Naive thymus-derived CD4-positive, alpha-beta T cell (primary cell): Measurements from ENCODE around the gene IL1RL2. TPM values are rescaled to one million over a fixed set of nuclear protein-coding genes. Genes with fewer than 3 reads are reported as not detected.

Experiments
- ATAC-seq: fragments of 150-1000 bp; cut with Tn5 transposase; 2 replicates; pipeline ENCODE4 v1.10.0; 2021; ENCODE audit warnings: mild to moderate bottlenecking, moderate library complexity
- CTCF ChIA-PET: fragments of 350-600 bp; sonication (Branson Sonifier 250); formaldehyde crosslinking; loops from one replicate; lab custom pipeline; 2021; ENCODE audit warnings: antibody characterized with exemption; lab: Charles Lee
- POLR2A ChIA-PET: fragments of 350-600 bp; sonication (Branson Sonifier 250); formaldehyde crosslinking; loops from one replicate; lab custom pipeline; 2021; ENCODE audit warnings: antibody characterized with exemption, inconsistent platforms; lab: Charles Lee
- DNase-seq, 9 donors: peaks; one replicate each; pipeline versions ENCODE4 v3.0.0 to v3.0.0-alpha.2; 2020 to 2022; ENCODE audit warnings: mixed read lengths in 1 of 9
- H3K27ac ChIP-seq: one replicate; pipeline ENCODE4 v1.7.0; 2013; ENCODE audit warnings: mild to moderate bottlenecking, low read depth, low read length, moderate library complexity
- H3K27me3 ChIP-seq, 2 donors: one replicate each; pipeline ENCODE4 v1.7.0; 2013; ENCODE audit warnings: low read length in 2 of 2, mild to moderate bottlenecking in 2 of 2, moderate library complexity in 2 of 2; ENCODE audit not compliant: control insufficient read depth in 2 of 2, insufficient read depth in 2 of 2
- H3K36me3 ChIP-seq, 3 experiments: 1 replicate in 2 of 3; 2 replicates in 1 of 3; pipeline ENCODE4 v1.7.0; 2013; ENCODE audit warnings: low read length in 3 of 3, mild to moderate bottlenecking in 3 of 3, moderate library complexity in 1 of 3; ENCODE audit not compliant: insufficient read depth in 3 of 3, control insufficient read depth in 2 of 3
- H3K4me1 ChIP-seq, 2 donors: one replicate each; pipeline ENCODE4 v1.7.0; 2013; ENCODE audit warnings: low read length in 2 of 2, mild to moderate bottlenecking in 2 of 2, moderate library complexity in 1 of 2; ENCODE audit not compliant: control insufficient read depth in 2 of 2, insufficient read depth in 2 of 2
- H3K4me3 ChIP-seq: 2 replicates; pipeline ENCODE4 v1.7.0; 2013; ENCODE audit warnings: mild to moderate bottlenecking, low read length
- H3K9me3 ChIP-seq, 3 experiments: 1 replicate in 2 of 3; 2 replicates in 1 of 3; pipeline ENCODE4 v1.7.0; 2013; ENCODE audit warnings: low read length in 3 of 3; ENCODE audit not compliant: control insufficient read depth in 2 of 3
- H3K27ac Mint-ChIP-seq, 9 donors: one replicate each; pipeline ENCODE4 v1.8.0; 2020 to 2022; ENCODE audit warnings: mixed read lengths in 9 of 9, mild to moderate bottlenecking in 8 of 9, moderate library complexity in 5 of 9, inconsistent platforms in 2 of 9
- H3K27me3 Mint-ChIP-seq, 5 donors: one replicate each; pipeline ENCODE4 v1.8.0; 2021 to 2022; ENCODE audit warnings: mixed read lengths in 5 of 5, mild to moderate bottlenecking in 1 of 5
- H3K36me3 Mint-ChIP-seq, 5 donors: one replicate each; pipeline ENCODE4 v1.8.0; 2020 to 2022; ENCODE audit warnings: mixed read lengths in 5 of 5, mild to moderate bottlenecking in 3 of 5, inconsistent platforms in 1 of 5
- H3K4me1 Mint-ChIP-seq, 7 donors: one replicate each; pipeline ENCODE4 v1.8.0; 2020 to 2022; ENCODE audit warnings: mixed read lengths in 7 of 7, mild to moderate bottlenecking in 3 of 7, inconsistent platforms in 1 of 7
- H3K4me3 Mint-ChIP-seq, 10 donors: one replicate each; pipeline ENCODE4 v1.8.0; 2020 to 2022; ENCODE audit warnings: mild to moderate bottlenecking in 10 of 10, mixed read lengths in 10 of 10, moderate library complexity in 6 of 10, inconsistent platforms in 2 of 10
- H3K9me3 Mint-ChIP-seq, 11 donors: one replicate each; pipeline ENCODE4 v1.8.0; 2020 to 2022; ENCODE audit warnings: mixed read lengths in 11 of 11, mild to moderate bottlenecking in 4 of 11, inconsistent platforms in 1 of 11, moderate library complexity in 1 of 11
- intact Hi-C, 2 donors: fragments of 100-400 bp; cut with micrococcal nuclease; formaldehyde crosslinking; loops; one replicate each; pipeline ENCODE4 v1.15.1; 2023
- polyA plus RNA-seq, 2 donors: library from polyadenylated mRNA; unstranded; fragments of 300-500 nt; fragmentation: Illumina TruSeq; gene quantifications; one replicate each; pipeline ENCODE4 v1.2.3, GENCODE V29; 2021
- total RNA-seq, 6 experiments: library from RNA in 5 of 6; stranded (reverse) in 5 of 6; gene quantifications; 1 replicate in 5 of 6; 2 replicates in 1 of 6; pipeline ENCODE4 v1.2.3 and lab custom pipeline; 2021 to 2026

Gene IL1RL2
- total and polyA plus RNA-seq, 7 experiments from 2014 or later = 0.15 to 0.21 TPM; not detected in 5

- no peak for DNase-seq
- Histone ChIP-seq H3K27ac (no peak overlapping the region), H3K36me3 (no peaks in the 10 kb centered on the region), H3K4me1 (no peaks in the 10 kb centered on the region), H3K9me3 (no peaks in the 10 kb centered on the region), H3K27me3 (no peaks in the 10 kb centered on the region), H3K4me3 (no peak overlapping the region)
- Mint-ChIP-seq H3K4me3 (no peak overlapping the region), H3K27ac (no peak overlapping the region), H3K9me3 (peaks cover 0 to 2% (median 0%) of the 10 kb centered on the region in 11 donors), H3K4me1 (peaks cover 4 to 8% (median 6%) of the 10 kb centered on the region in 7 donors), H3K27me3 (peaks cover 14 to 37% (median 28%) of the 10 kb centered on the region in 5 donors), H3K36me3 (peaks cover 0 to 4% (median 0%) of the 10 kb centered on the region in 5 donors)
- CTCF ChIA-PET = no interaction called here
- POLR2A ChIA-PET = no interaction called here
- ATAC-seq = no peak
- intact Hi-C loops = no loop called here
Measured at GRCh38 chr2:102191501-102191900, 4.7 kb downstream of the IL1RL2 start.

GRCh38 chr2:102193074-102193473, 6.3 kb downstream of the IL1RL2 start:
- Mint-ChIP-seq H3K4me1 (peaks cover 0 to 6% (median 2%) of the 10 kb centered on the region in 7 donors), H3K27ac (no peak overlapping the region), H3K27me3 (peaks cover 18 to 39% (median 31%) of the 10 kb centered on the region in 5 donors), H3K4me3 (no peak overlapping the region), H3K36me3 (peaks cover 0 to 4% (median 0%) of the 10 kb centered on the region in 5 donors), H3K9me3 (peaks cover 0 to 3% (median 0%) of the 10 kb centered on the region in 11 donors)
- no peaks in the 10 kb centered on the region for H3K36me3 ChIP-seq
- ChIA-PET CTCF (no interaction called here), POLR2A (no interaction called here)
- no peak overlapping the region for H3K4me3 ChIP-seq
- ATAC-seq (no peak), DNase-seq (no peak)
- H3K27me3 ChIP-seq = no peaks in the 10 kb centered on the region
- intact Hi-C loops = no loop called here
- no peak overlapping the region for H3K27ac ChIP-seq
- H3K4me1 ChIP-seq = peaks cover 0 to 3% of the 10 kb centered on the region in 2 donors
- no peaks in the 10 kb centered on the region for H3K9me3 ChIP-seq

- no peak overlapping the region for H3K27ac ChIP-seq
- no peak for ATAC-seq
- Mint-ChIP-seq H3K4me1 (peaks cover 0 to 5% (median 3%) of the 10 kb centered on the region in 7 donors), H3K4me3 (no peak overlapping the region), H3K27ac (no peak overlapping the region), H3K27me3 (peaks cover 11 to 39% (median 29%) of the 10 kb centered on the region in 5 donors), H3K36me3 (peaks cover 0 to 4% (median 0%) of the 10 kb centered on the region in 5 donors), H3K9me3 (peaks cover 0 to 3% (median 0%) of the 10 kb centered on the region in 11 donors)
- H3K4me1 ChIP-seq = peaks cover 0 to 3% of the 10 kb centered on the region in 2 donors
- no peak overlapping the region for H3K4me3 ChIP-seq
- ChIA-PET POLR2A (no interaction called here), CTCF (no interaction called here)
- intact Hi-C loops = no loop called here
- H3K36me3 ChIP-seq = no peaks in the 10 kb centered on the region
- no peaks in the 10 kb centered on the region for H3K9me3 ChIP-seq
- H3K27me3 ChIP-seq = no peaks in the 10 kb centered on the region
- DNase-seq = no peak
Measured at GRCh38 chr2:102194609-102195268, 7.9 kb downstream of the IL1RL2 start.

GRCh38 chr2:102197389-102198137, 10.7 kb downstream of the IL1RL2 start:
- ATAC-seq = no peak

GRCh38 chr2:102200539-102200938, 13.7 kb downstream of the IL1RL2 start:
- no peak for ATAC-seq
- CTCF ChIA-PET = interaction anchor here (0.9 kb wide), 1 partner anchor 34 kb away, joined by 4 read pairs; no protein-coding TSS in a partner anchor

More at GRCh38 chr2:102197389-102198137, 10.7 kb downstream of the IL1RL2 start:
- Mint-ChIP-seq H3K27me3 (peaks cover 11 to 28% (median 20%) of the 10 kb centered on the region in 5 donors), H3K4me1 (peaks cover 0 to 5% (median 3%) of the 10 kb centered on the region in 7 donors), H3K4me3 (no peak overlapping the region), H3K27ac (no peak overlapping the region), H3K9me3 (peaks cover 0 to 3% (median 0%) of the 10 kb centered on the region in 11 donors), H3K36me3 (peaks cover 0 to 4% (median 0%) of the 10 kb centered on the region in 5 donors)
- Histone ChIP-seq H3K4me1 (peaks cover 0 to 3% of the 10 kb centered on the region in 2 donors), H3K9me3 (no peaks in the 10 kb centered on the region), H3K27me3 (no peaks in the 10 kb centered on the region), H3K4me3 (no peak overlapping the region), H3K27ac (no peak overlapping the region), H3K36me3 (no peaks in the 10 kb centered on the region)
- intact Hi-C loops = no loop called here
- CTCF ChIA-PET = no interaction called here
- no peak for DNase-seq
- POLR2A ChIA-PET = no interaction called here

GRCh38 chr2:102204638-102205037, 17.8 kb downstream of the IL1RL2 start:
- ATAC-seq (no peak), DNase-seq (no peak)
- Mint-ChIP-seq H3K27me3 (peaks cover 0 to 17% (median 0%) of the 10 kb centered on the region in 5 donors), H3K4me3 (no peak overlapping the region), H3K27ac (no peak overlapping the region), H3K4me1 (peaks cover 0 to 2% (median 0%) of the 10 kb centered on the region in 7 donors), H3K36me3 (peaks cover 0 to 3% (median 0%) of the 10 kb centered on the region in 5 donors), H3K9me3 (peaks cover 0 to 15% (median 2%) of the 10 kb centered on the region in 11 donors)
- Histone ChIP-seq H3K9me3 (no peaks in the 10 kb centered on the region), H3K4me3 (no peak overlapping the region), H3K27me3 (no peaks in the 10 kb centered on the region), H3K27ac (no peak overlapping the region), H3K36me3 (no peaks in the 10 kb centered on the region), H3K4me1 (no peaks in the 10 kb centered on the region)
- CTCF ChIA-PET = no interaction called here
- POLR2A ChIA-PET = no interaction called here
- intact Hi-C loops = no loop called here

More at GRCh38 chr2:102200539-102200938, 13.7 kb downstream of the IL1RL2 start:
- Mint-ChIP-seq H3K36me3 (peaks cover 0 to 4% (median 0%) of the 10 kb centered on the region in 5 donors), H3K27me3 (peaks cover 11 to 26% (median 14%) of the 10 kb centered on the region in 5 donors), H3K4me1 (peaks cover 0 to 5% (median 3%) of the 10 kb centered on the region in 7 donors), H3K27ac (no peak overlapping the region), H3K4me3 (no peak overlapping the region), H3K9me3 (peaks cover 0 to 10% (median 2%) of the 10 kb centered on the region in 11 donors)
- Histone ChIP-seq H3K27me3 (no peaks in the 10 kb centered on the region), H3K4me1 (peaks cover 0 to 3% of the 10 kb centered on the region in 2 donors), H3K9me3 (no peaks in the 10 kb centered on the region), H3K27ac (no peak overlapping the region), H3K4me3 (no peak overlapping the region), H3K36me3 (no peaks in the 10 kb centered on the region)
- DNase-seq = no peak
- intact Hi-C loops = no loop called here
- POLR2A ChIA-PET = no interaction called here
